Keratinocyte (primary cell): ENCODE data around the gene MAEA.

Source experiments
- EZH2 ChIP-seq: IDR thresholded peaks from one replicate; pipeline ENCODE4 v1.6.1; 2012; ENCODE audit warnings: inconsistent platforms, mild to moderate bottlenecking, low read length, moderate library complexity
- TF ChIP-seq, protein P1 (sequence below), 3 experiments: IDR thresholded peaks in 1 of 3; conservative IDR thresholded peaks in 1 of 3; optimal IDR thresholded peaks in 1 of 3; 2 replicates in 2 of 3; 3 replicates in 1 of 3; pipeline versions ENCODE3 to v1.5.1; 2011; ENCODE audit warnings: low read length in 3 of 3, mild to moderate bottlenecking in 3 of 3, moderate library complexity in 2 of 3, control low read depth in 1 of 3, inconsistent platforms in 1 of 3; ENCODE audit not compliant: insufficient read depth in 2 of 3; ENCODE audit errors: extremely low read depth in 1 of 3

DNA sequence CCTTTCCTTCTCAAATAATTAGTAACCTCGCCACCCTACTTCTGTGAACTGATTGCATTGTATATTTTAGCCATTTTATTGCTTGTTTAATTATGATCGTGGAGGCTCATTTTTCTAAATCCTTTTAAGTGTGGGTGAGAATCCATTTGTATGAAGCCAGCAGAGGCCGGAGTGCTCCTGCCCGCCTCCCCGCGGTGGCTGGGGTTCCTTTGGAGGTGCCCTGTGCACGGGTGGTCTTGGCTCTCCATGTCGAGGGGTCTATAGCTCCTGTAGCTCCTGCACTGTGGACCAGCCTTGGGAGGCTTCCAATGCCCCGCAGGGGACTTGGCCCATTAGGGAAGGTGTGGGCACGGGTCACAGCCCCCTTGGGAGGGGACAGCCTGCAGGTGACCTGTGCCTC lies 72.4 kb downstream of the MAEA start:
- TF ChIP-seq, protein P1, sequence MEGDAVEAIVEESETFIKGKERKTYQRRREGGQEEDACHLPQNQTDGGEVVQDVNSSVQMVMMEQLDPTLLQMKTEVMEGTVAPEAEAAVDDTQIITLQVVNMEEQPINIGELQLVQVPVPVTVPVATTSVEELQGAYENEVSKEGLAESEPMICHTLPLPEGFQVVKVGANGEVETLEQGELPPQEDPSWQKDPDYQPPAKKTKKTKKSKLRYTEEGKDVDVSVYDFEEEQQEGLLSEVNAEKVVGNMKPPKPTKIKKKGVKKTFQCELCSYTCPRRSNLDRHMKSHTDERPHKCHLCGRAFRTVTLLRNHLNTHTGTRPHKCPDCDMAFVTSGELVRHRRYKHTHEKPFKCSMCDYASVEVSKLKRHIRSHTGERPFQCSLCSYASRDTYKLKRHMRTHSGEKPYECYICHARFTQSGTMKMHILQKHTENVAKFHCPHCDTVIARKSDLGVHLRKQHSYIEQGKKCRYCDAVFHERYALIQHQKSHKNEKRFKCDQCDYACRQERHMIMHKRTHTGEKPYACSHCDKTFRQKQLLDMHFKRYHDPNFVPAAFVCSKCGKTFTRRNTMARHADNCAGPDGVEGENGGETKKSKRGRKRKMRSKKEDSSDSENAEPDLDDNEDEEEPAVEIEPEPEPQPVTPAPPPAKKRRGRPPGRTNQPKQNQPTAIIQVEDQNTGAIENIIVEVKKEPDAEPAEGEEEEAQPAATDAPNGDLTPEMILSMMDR (optimal IDR thresholded peaks at IDR 0.05 in 1 of 3, IDR thresholded peaks at IDR 0.05 in 1 of 3, conservative IDR thresholded peaks at IDR 0.05 in 1 of 3; ENCODE audit: extremely low read depth in 1 of 3, insufficient read depth in 2 of 3, low read length in 3 of 3) = no peak
- TF ChIP-seq EZH2 = no peak
